Gastroesophageal sphincter (tissue), 3 donors: Measurements from ENCODE around the gene MYO1C.

Source experiments
- CTCF ChIP-seq, 4 experiments: fragments of 200-600 bp in 2 of 4; fragments of 450-650 bp in 2 of 4; sonication (generic) in 1 of 4; IDR thresholded peaks; one replicate each; pipeline ENCODE4 v1.5.1; 2017 to 2019; ENCODE audit warnings: antibody characterized with exemption in 4 of 4, mild to moderate bottlenecking in 2 of 4, moderate library complexity in 2 of 4
- EP300 ChIP-seq: sonication (generic); formaldehyde crosslinking; IDR thresholded peaks from one replicate; pipeline ENCODE4 v1.6.1; 2017; ENCODE audit warnings: antibody characterized with exemption, mild to moderate bottlenecking
- POLR2AphosphoS5 ChIP-seq: sonication (generic); formaldehyde crosslinking; IDR thresholded peaks from one replicate; pipeline ENCODE4 v1.6.1; 2017; ENCODE audit warnings: antibody characterized with exemption

GRCh38 chr17:1434150-1434549 lies 58.3 kb downstream of the MYO1C start:
- TF ChIP-seq CTCF (IDR thresholded peaks at IDR 0.05) = no peak
- TF ChIP-seq EP300 = no peak
- no peak for TF ChIP-seq POLR2AphosphoS5
